ENCODE measurements around the gene ADORA2B. TPM values are rescaled to one million over a fixed set of nuclear protein-coding genes. Genes with fewer than 3 reads are reported as not detected.

Gene ADORA2B
- total and polyA plus RNA-seq, 12 donors: 0.17 to 4.0 (median 2.0) TPM

GRCh38 chr17:15999141-15999973 lies 54.4 kb downstream of the ADORA2B start, which contains the start of the genes TTC19 and ZSWIM7:
Gene TTC19, plus strand, starts transcription at chr17:15999824. Its CDS starts 25 bp downstream, at chr17:15999849.
Gene ZSWIM7, minus strand, starts transcription at chr17:15999704. Its CDS starts 110 bp downstream, at chr17:15999594.
- intact Hi-C loops (cut with DNase I): loop anchor here in 1 of 2 donors (10.0 kb wide), 2 partner anchors 55 to 175 kb away; partner anchors contain the start of gene ADORA2B

GRCh38 chr17:15999974-16000827 lies 55.3 kb downstream of the ADORA2B start:
- H3K27me3 ChIP-seq: no peaks in the 10 kb centered on the region
- intact Hi-C loops (cut with DNase I): loop anchor here in 1 of 2 donors (10.0 kb wide), 2 partner anchors 55 to 175 kb away; partner anchors contain the start of gene ADORA2B
- DNase-seq: peak in 5 of 7 donors; percentile 56 to 72 (median 63)
- peaks cover 0 to 38% of the 10 kb centered on the region in 2 donors for H3K36me3 ChIP-seq (replicated peaks in 1 of 2)
- 1 to 4% (median 3%) methylated on average over 17 to 64 of the region's 64 CpGs for WGBS, 4 donors
- peak overlapping the region; percentile 96 to 99 (median 98) for H3K27ac ChIP-seq
- TF ChIP-seq, protein P1, sequence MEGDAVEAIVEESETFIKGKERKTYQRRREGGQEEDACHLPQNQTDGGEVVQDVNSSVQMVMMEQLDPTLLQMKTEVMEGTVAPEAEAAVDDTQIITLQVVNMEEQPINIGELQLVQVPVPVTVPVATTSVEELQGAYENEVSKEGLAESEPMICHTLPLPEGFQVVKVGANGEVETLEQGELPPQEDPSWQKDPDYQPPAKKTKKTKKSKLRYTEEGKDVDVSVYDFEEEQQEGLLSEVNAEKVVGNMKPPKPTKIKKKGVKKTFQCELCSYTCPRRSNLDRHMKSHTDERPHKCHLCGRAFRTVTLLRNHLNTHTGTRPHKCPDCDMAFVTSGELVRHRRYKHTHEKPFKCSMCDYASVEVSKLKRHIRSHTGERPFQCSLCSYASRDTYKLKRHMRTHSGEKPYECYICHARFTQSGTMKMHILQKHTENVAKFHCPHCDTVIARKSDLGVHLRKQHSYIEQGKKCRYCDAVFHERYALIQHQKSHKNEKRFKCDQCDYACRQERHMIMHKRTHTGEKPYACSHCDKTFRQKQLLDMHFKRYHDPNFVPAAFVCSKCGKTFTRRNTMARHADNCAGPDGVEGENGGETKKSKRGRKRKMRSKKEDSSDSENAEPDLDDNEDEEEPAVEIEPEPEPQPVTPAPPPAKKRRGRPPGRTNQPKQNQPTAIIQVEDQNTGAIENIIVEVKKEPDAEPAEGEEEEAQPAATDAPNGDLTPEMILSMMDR (IDR thresholded peaks at IDR 0.05): no peak
- TF ChIP-seq POLR2A (IDR thresholded peaks at IDR 0.05): no peak
- peaks cover 13 to 20% of the 10 kb centered on the region in 2 donors for H3K4me1 ChIP-seq (replicated peaks in 1 of 2)
- no peaks in the 10 kb centered on the region for H3K9me3 ChIP-seq (replicated peaks in 1 of 3)
- H3K4me3 ChIP-seq: peak overlapping the region; percentile 27 to 84 (median 60)

More at GRCh38 chr17:15999141-15999973, 54.4 kb downstream of the ADORA2B start, which contains the start of the genes TTC19 and ZSWIM7:
- peak; percentile 97 to 99 (median 98) for DNase-seq
- TF ChIP-seq, protein P1 (IDR thresholded peaks at IDR 0.05): peak in 1 of 6 experiments; percentile 18
- peak; percentile 98 to 99 for TF ChIP-seq POLR2A (IDR thresholded peaks at IDR 0.05)
- peak within 1 kb of the TSS; percentile 27 to 84 (median 70) for H3K4me3 ChIP-seq
- 0 to 1% (median 1%) methylated on average over 39 to 91 of the region's 91 CpGs for WGBS, 4 donors
- H3K4me1 ChIP-seq (replicated peaks in 1 of 2): peaks cover 13 to 20% of the 10 kb centered on the region in 2 donors
- no peaks in the 10 kb centered on the region for H3K27me3 ChIP-seq
- peak within 1 kb of the TSS; percentile 96 to 99 (median 98) for H3K27ac ChIP-seq
- H3K9me3 ChIP-seq (replicated peaks in 1 of 3): no peaks in the 10 kb centered on the region
- H3K36me3 ChIP-seq (replicated peaks in 1 of 2): peaks cover 0 to 29% of the 10 kb centered on the region in 2 donors

DNA sequence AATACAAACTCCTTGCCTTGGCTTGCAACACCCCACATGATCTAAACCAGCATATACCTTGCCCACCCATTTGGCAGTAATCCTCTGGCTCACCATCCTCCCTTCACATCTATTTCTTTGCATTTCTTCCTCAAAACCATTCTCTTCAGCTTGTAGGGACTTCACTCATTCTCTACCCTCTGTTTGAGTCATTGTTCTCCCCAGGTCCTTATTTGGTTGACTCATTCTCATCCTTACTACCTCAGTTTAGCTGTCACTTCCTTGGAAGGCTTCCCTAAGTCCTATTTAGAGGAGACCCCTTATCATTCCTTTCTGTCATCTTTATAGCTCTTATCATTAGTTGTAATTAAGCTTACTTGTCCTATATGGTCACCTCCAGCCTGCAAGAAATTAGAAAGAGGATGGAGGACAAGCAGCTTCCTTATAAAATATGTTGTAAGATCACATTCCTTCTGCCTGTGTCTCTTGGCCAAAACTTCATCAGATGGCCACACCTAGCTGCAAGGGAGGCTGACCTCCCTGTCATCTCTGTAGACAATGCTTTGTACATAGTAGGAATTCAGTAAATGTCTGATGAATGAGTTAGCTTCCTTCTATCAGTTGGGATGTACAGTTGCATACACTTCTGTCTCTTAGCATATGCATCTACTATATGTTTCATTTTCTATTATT lies 56.4 kb downstream of the ADORA2B start:
- TF ChIP-seq, protein P1 (IDR thresholded peaks at IDR 0.05): no peak
- TF ChIP-seq POLR2A (IDR thresholded peaks at IDR 0.05): no peak
- Histone ChIP-seq H3K27me3 (no peaks in the 10 kb centered on the region), H3K27ac (peak overlapping the region in 1 of 5 donors; percentile 96), H3K4me1 (replicated peaks in 1 of 2) (peaks cover 13 to 20% of the 10 kb centered on the region in 2 donors), H3K9me3 (replicated peaks in 1 of 3) (no peaks in the 10 kb centered on the region), H3K4me3 (peak overlapping the region in 1 of 4 donors; percentile 66), H3K36me3 (replicated peaks in 1 of 2) (peaks cover 0 to 50% of the 10 kb centered on the region in 2 donors)
- intact Hi-C loops (cut with DNase I): no loop called here
- no peak for DNase-seq

All from adrenal gland (tissue), 12 donors.